Measurements from ENCODE around the gene CMIP.

Gene CMIP

DNA sequence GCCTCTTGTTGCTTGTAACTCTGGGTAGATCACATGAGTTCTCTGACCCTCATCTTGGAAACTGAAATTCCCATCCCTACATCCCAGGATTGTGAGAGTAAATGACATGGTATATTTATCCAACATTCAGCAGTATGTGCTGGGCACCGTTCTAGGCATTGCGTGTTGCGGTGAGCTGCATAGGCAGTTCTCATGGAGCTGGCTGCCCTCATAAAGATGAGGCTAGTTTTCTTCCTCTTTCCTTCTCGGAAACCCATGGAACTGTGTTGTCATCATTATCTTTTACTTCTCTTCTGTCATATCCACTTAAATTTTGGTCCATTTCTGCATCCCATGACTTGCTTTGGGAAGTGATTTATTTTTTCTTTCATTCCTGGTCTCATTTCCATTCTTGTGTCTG is 17.2 kb downstream of the CMIP start:
- DNase-seq (ENCODE audit: low read depth, low spot score) = no peak

GRCh38 chr16:81462683-81463082 is 18.1 kb downstream of the CMIP start:
- no peak for DNase-seq (ENCODE audit: low read depth, low spot score)

DNA sequence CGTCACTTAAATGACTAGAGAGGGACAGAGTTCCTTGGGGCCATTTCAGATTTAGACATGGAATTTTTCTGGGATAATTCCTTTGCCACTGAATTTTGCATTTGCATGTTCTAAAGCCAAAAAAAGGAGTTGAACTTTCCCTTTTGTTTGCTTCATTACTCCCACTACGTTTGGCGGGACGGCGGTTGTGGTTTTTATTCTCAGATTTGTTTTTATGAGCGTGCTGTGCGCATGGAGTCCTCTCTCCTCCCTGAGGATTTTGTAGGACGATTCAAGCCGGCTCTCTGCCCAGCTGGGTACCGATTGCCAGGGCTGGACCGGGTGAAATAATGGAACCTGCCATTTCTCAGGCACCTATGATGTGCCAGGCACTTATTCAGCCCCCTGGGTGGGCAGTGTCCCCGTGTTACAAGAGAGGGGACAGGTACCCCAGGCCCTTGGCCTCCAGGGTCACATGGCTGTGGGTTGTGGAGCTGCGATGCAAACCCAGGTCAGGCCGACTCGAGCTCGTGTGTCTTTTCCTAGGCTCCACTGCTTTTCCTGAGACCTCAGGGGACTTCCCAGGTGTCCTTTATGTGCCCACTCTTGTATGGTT is 18.8 kb downstream of the CMIP start:
- DNase-seq (ENCODE audit: low read depth, low spot score) = peak; percentile 48

DNA sequence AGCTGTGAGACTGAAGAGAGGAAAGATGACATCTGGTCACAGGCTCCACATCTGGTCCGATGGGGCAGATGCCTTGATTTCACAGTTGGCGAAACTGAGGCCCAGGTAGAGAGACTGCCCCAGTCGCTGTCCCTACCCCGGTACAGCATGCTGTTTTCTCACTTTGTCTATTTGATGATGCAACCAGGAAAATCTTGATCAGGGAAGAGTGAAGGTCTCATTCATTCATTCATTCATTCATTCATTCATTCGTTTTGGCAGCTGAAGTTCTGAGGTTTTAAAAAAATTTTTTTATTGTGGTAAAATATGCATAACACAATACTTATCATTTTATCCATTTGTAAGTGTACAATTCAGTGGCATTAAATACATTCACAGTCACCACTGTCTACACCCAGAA is 19.7 kb downstream of the CMIP start:
- no peak for DNase-seq (ENCODE audit: low read depth, low spot score)

DNA sequence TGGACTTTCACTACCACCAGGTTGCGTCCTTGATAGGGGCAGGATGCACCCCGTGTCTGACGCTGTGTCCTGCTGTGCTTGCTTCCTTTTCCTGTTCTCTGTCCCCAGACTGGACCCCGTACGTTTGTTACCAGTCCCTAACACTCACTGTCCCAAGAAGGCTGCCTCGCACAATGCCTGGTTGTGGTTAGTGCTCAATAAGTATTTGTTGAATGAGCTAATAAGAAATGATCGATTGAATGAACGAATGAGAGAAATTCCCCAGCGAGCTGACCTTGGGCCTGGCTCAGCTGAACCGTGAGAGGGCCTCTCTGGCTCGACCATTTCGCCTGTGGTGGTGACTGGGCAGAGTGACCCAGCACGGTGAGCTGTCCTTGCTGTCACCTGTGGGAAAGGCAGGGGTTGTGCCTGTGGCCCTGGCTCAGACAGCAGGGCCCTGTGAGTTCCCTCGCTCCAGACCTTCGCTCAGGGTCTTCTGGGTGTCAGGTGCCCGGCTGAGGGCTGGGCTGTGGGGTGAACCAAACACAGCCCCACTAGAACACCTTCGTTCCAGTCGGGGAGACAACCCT is 20.9 kb downstream of the CMIP start:
- DNase-seq (ENCODE audit: low read depth, low spot score) = no peak

DNA sequence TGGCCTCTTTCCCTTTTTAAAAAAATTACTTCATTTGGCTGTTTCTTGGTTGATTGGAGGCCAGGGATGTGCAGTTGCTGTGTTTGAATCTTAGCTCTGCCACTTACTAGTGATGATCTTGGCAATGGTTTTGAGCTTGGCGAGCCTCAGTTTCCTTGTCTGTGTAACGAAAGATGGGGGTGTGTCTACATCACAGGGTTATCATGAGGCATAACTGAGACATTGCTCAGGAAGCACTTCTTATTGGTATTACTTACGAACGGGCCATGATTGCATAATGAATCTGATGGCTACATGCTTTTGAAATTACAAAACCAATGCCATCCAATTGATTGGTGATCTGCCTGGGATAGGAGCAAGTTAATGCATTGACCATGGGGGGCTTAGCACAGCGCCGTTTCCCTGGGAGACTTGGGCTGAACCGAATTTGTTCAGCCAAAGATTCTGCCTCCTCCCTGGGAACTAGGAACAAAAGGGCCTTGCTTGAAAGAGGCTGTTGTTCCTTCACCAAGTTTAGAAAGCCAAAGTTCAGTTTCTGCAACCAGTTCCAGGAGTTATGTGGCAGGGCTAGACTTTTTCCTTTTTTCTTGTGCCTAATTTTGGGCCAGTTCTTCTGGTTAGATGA is 21.9 kb downstream of the CMIP start:
- DNase-seq (ENCODE audit: low read depth, low spot score) = no peak

DNA sequence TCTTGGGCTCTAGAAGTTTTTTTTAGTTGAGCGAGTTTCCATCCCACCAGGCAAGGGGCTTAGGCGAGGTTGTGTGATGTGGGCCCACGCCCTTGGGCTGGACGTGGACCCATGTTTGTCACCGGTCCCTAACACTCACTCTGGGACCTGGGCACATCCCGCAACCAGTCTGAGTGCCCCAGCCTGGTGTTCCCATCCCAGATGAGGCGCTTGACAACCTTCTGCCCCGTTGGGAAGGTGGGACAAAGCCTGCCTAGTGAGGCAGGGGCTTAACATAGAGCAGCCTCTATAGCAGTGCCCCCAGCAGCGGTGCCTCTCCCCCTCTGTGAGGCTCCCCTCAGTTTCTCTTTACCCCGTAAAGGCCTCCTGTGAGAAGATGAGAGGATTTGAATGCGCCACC is 22.5 kb downstream of the CMIP start:
- no peak for DNase-seq (ENCODE audit: low read depth, low spot score)

- no peak for DNase-seq (ENCODE audit: low read depth, low spot score)
These were observed 23.2 kb downstream of the CMIP start for GRCh38 chr16:81467815-81468214.

DNA sequence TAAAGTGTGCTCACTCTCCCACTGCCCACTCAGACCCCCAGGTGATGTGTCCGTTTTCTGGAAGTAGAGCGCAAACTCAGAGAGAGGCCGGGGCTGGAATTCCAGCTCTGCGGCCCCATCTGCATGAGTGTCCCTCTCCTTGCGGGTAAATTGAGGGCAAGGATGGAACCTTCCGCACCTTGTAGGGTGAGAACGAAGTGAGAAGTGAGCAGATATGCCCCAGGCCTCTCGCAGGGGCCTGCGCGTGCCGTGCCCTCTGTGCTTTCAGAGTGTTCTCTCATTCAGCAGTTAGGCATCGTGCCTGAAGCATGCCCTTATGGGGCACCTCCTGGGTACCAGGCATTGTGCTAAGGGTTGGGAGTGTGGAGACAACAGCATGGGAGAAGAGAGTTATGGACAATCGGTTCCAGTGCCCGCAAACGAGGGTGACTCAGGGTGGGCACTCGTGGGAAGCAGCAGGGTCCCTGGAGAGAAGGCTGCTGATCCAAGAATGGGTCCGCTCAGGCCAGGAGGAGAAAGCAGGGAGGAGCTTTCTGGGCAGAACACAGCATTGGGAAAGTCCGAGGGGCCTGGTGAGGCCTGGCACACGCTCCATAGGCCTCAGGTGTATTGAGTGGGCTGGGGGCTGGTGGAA is 23.8 kb downstream of the CMIP start:
- DNase-seq (ENCODE audit: low read depth, low spot score) = no peak

DNA sequence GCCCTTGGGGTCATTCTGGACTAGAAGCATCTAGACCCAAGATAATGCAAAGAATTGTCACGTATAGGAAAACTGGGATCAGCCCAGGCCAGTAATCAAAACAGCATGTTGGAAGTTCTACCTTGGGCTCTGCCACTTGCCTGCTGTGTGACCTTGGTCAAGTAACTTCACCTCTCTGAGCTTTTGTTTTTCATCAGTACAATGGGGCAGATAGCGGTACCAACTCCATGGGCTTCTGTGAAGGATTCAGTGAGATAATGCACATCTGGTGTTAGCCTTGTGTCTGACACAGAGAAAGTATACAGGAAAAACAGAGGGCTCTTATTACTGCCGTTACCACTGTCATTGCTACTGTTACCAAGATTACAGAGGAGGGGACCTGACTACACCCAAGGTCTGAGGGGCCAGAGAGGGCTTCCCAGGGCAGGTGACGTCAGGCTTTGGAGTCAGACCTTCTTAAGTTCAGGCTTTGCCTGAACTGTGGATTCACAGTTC is 24.6 kb downstream of the CMIP start:
- no peak for DNase-seq (ENCODE audit: low read depth, low spot score)

DNA sequence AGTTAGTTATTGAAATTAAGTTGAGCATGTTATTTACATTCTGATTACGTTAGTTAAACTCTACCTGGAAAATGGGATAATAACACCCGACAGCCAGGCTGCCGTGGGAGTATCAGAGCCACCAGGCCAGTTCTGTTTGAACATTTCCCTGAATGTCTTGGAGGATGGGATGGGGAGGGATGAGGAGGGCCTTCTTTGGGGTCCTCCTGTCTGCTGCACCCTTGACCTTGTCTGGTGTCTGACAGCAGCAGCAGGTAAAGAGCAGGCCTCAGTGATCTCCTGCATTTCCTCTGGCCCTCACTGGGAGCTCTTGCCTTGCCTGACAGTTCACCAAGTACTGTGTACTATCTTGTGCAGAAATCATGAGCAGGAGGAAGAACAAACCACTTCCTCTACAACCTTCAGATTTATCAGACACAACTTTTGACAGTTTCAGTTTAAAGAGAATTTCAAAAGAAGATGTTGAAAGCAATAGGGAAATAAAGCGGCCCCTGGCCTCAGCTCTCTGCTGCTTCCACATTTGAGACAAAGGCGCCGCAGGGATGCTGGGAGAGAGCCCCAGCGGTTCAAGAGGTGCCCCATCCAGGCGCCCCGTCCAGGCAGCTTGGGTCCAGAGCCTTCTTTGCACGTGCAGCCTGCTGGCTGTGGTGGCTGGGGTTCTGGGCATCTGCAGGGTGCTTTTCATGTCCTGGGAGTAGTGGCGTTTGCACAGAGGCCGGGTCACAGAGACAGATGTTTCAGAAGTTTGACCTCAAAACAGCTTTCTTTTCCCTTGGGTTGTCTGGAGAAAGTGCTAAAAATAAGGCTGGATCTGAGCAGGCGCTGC is 25.3 kb downstream of the CMIP start:
- DNase-seq (ENCODE audit: low read depth, low spot score) = no peak

- DNase-seq (ENCODE audit: low read depth, low spot score) = no peak
These were observed 26.4 kb downstream of the CMIP start for GRCh38 chr16:81470796-81471636.

- DNase-seq (ENCODE audit: low read depth, low spot score) = no peak
These were observed 27.3 kb downstream of the CMIP start for GRCh38 chr16:81471882-81472281.

DNA sequence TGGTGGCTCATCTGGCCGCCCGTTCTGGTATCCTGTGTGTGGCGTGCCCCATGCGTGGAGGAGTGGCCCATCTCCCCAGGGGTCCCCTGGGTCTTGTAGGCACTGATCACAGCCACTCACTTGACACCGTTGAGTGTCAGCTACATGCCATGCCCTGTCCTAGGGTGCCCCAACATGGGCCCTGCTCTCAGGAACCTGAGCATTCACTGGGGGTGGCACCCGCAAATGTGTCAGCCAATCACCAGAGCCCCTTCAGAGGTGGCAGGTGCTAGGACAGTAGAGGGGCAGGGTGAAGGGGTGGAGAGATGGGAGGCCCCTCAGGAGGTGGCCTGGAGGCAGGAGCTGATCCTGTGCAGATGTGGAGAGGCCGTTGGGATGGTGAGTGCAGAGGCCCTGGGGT is 27.8 kb downstream of the CMIP start:
- DNase-seq (ENCODE audit: low read depth, low spot score) = no peak

- DNase-seq (ENCODE audit: low read depth, low spot score) = no peak
These were observed 28.5 kb downstream of the CMIP start for GRCh38 chr16:81473066-81473488.

DNA sequence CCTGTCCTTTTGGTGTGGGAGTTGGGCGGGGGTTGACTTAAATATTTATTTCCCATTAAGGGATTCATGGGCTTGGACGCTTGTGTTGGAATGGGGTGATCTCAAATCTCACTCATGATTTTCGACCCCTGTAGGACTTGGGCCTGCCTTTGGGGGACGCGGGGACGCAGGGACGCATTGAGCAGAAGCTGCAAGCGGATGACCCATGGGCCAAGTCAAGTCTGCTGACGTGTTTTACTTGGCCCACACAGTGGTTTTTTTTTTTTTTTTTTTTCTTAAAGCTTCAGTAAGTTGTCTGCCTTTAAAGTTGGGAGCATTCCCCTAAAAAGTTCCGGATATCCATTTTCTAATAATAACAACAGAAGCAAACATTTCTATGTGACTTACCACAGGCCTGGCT is 28.9 kb downstream of the CMIP start:
- no peak for DNase-seq (ENCODE audit: low read depth, low spot score)

DNA sequence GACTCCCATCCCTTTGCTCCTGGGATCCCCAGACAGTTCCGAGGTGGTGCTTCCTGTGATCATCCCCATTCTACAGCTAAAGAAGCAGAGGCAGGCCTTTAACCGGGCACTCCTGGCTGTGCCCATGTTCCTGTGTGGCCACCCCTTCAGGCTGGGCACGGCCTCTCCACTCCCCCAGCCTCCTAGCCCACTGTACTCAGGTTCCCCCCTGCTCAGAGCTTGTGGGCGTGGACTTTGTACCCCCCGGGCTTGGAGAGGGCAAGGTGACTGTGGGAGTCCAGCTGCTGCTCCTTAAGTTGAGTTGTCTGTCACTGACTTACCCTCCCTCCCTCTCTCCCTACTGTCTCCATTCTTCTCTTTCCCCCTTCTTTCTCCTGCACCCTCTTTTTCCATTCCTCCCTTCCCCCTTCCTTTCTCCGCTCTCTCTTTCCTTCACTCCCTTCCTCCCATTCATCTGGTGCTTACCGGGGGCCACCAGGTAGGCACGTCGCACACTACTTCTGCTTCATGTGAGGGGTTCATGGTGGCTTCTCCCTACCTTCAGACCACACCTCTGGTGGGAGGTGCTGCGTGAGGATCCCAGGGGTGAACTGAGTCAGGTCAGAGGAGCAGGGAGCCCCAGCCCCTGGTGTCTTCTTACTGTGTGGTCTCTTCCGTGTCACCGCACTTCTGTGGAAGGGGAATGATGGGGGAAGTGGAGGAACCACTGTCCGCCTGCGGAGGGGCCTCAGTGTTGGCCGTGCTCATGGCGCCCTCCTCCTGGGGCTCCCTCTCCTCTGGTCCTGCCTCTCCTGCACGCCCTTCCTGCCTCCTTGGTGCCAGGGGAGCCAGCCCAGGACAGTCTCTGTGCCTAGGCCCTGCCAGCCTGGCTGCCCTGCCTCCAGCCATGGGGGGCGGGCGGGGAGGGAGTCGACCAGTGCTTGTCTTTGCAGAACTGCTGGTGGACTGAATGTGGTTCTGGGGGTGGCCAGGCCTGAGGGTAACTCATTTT is 29.7 kb downstream of the CMIP start:
- DNase-seq (ENCODE audit: low read depth, low spot score) = no peak

DNA sequence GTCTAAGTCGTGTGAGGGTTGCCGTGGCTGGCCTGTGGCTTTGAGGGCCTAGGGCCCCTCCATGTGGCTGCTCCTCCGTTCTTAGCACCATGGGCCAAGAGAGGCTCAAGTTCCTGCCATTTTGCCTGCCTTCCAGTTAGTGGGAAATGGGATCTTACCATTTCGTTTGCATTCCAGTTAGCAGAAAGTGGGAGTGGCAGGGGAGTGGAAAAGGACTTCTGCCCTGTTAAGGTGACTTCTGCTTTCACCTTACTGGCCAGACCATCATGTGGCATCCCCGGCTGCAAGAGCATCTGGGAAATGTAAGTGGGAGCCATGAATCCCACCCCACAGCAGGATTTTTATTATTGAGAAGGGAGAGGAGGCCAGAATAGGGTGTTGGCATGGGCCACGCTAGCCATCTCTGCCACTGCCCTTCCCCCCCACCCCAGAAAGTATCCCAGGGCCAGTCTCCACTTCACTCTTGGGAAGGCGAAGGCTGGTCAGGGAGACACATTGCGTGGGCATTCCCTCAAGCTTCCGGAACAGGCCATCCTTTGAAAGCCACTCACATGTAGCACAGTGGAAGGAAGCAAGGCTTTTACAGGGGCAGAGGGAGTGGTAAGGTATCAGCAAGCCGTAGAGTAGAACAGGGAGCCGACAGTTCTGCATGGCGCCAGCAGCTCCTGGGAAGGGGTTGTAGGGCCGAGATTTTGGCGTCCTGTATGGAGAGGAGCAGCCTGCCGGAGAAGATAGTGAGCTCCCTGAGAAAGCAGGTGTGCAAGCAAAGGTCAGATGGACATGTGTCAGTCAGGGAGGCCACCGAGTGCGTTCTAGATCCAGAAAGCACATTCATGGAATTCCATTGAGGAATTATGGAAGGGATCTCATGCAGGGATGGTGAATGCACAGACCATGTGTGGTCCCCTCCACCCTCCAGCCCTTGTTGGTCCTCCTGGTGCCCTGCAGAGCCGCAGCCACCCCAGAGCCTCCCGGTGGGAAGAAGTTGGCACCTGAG is 33.4 kb downstream of the CMIP start:
- DNase-seq (ENCODE audit: low read depth, low spot score) = no peak

Data from astrocyte of the hippocampus (primary cell).